ENCODE data around the gene FUT6. TPM values are rescaled to one million over a fixed set of nuclear protein-coding genes. Genes with fewer than 3 reads are reported as not detected.
"Not testable (repeated sequence)": the region's sequence is repeated elsewhere in the genome, so short reads cannot be mapped to it uniquely, and the experiment has no call there.

FUT6 gene
- total RNA-seq, 6 experiments from 2014 or later = not detected

- TF ChIP-seq CTCF (IDR thresholded peaks at IDR 0.05) = no peak
- Mint-ChIP-seq H3K4me1 (ENCODE audit: low read depth) (no peaks in the 10 kb centered on the region), H3K36me3 (ENCODE audit: low read depth) (no peaks in the 10 kb centered on the region), H3K27me3 (ENCODE audit: insufficient read depth) (peaks cover 24% of the 10 kb centered on the region), H3K27ac (no peak overlapping the region), H3K9me3 (no peaks in the 10 kb centered on the region), H3K4me3 (no peak overlapping the region)
- DNase-seq = no peak
Measured at GRCh38 chr19:5850189-5850588, 10.7 kb upstream of the FUT6 start.

- H3K36me3 Mint-ChIP-seq (ENCODE audit: low read depth) = not testable (repeated sequence)
- peaks cover 16% of the 10 kb centered on the region for H3K27me3 Mint-ChIP-seq (ENCODE audit: insufficient read depth)
Measured at GRCh38 chr19:5848621-5849020, 9.1 kb upstream of the FUT6 start.

GRCh38 chr19:5847846-5848245 lies 8.3 kb upstream of the FUT6 start:
- DNase-seq; H3K27ac Mint-ChIP-seq; H3K36me3 Mint-ChIP-seq (ENCODE audit: low read depth); H3K9me3 Mint-ChIP-seq; H3K4me1 Mint-ChIP-seq (ENCODE audit: low read depth); H3K4me3 Mint-ChIP-seq: not testable (repeated sequence)
- peaks cover 13% of the 10 kb centered on the region for H3K27me3 Mint-ChIP-seq (ENCODE audit: insufficient read depth)

More at GRCh38 chr19:5848621-5849020, 9.1 kb upstream of the FUT6 start:
- not testable (repeated sequence) for H3K4me1 Mint-ChIP-seq (ENCODE audit: low read depth); H3K27ac Mint-ChIP-seq; H3K9me3 Mint-ChIP-seq; H3K4me3 Mint-ChIP-seq; DNase-seq

GRCh38 chr19:5844456-5845433 lies 5.2 kb upstream of the FUT6 start:
- peaks cover 3% of the 10 kb centered on the region for H3K27me3 Mint-ChIP-seq (ENCODE audit: insufficient read depth)
- no peak overlapping the region for H3K27ac Mint-ChIP-seq
- H3K4me3 Mint-ChIP-seq = no peak overlapping the region
- no peaks in the 10 kb centered on the region for H3K4me1 Mint-ChIP-seq (ENCODE audit: low read depth)
- no peaks in the 10 kb centered on the region for H3K9me3 Mint-ChIP-seq
- H3K36me3 Mint-ChIP-seq (ENCODE audit: low read depth) = no peaks in the 10 kb centered on the region
- no peak for DNase-seq
- TF ChIP-seq CTCF (IDR thresholded peaks at IDR 0.05) = no peak

GRCh38 chr19:5843295-5843927 lies 3.9 kb upstream of the FUT6 start:
- H3K36me3 Mint-ChIP-seq (ENCODE audit: low read depth) = no peaks in the 10 kb centered on the region
- H3K9me3 Mint-ChIP-seq = no peaks in the 10 kb centered on the region
- no peak for TF ChIP-seq CTCF (IDR thresholded peaks at IDR 0.05)
- H3K27me3 Mint-ChIP-seq (ENCODE audit: insufficient read depth) = peaks cover 11% of the 10 kb centered on the region
- H3K27ac Mint-ChIP-seq = no peak overlapping the region
- H3K4me1 Mint-ChIP-seq (ENCODE audit: low read depth) = no peaks in the 10 kb centered on the region
- no peak for DNase-seq
- no peak overlapping the region for H3K4me3 Mint-ChIP-seq

- H3K27ac Mint-ChIP-seq; H3K36me3 Mint-ChIP-seq (ENCODE audit: low read depth); H3K4me1 Mint-ChIP-seq (ENCODE audit: low read depth); H3K4me3 Mint-ChIP-seq; H3K9me3 Mint-ChIP-seq; DNase-seq: not testable (repeated sequence)
- peaks cover 11% of the 10 kb centered on the region for H3K27me3 Mint-ChIP-seq (ENCODE audit: insufficient read depth)
Measured at GRCh38 chr19:5841735-5842111, 2.2 kb upstream of the FUT6 start.
